ENCODE data around the gene TXNL1. TPM values are rescaled to one million over a fixed set of nuclear protein-coding genes. Genes with fewer than 3 reads are reported as not detected.

Gene TXNL1
- total and polyA plus RNA-seq, 2 of the 13 experiments (the other 11 are each of a cell fraction or from before 2014, with no cell fraction given): 41.9 to 73.1 TPM

GRCh38 chr18:56560992-56561391, 77.4 kb downstream of the TXNL1 start:
- POLR2A ChIA-PET: no interaction called here
- BruUV-seq (replicated peaks): no TSS peak
- WGBS (ENCODE audit: low lambda C conversion rate): 0% methylated on average over 2 of the region's 2 CpGs
- Histone ChIP-seq H3K4me1 (ENCODE audit: insufficient read depth, low read length) (peaks cover 12% of the 10 kb centered on the region), H2AFZ (ENCODE audit: low read length) (no peak overlapping the region), H3K79me2 (ENCODE audit: insufficient read depth, low read length) (no peaks in the 10 kb centered on the region), H3K36me3 (replicated peaks in 1 of 2; ENCODE audit: control insufficient read depth in 1 of 2, insufficient read depth in 2 of 2, low read length in 2 of 2) (no peaks in the 10 kb centered on the region), H3K9ac (ENCODE audit: insufficient read depth, low read depth, low read length) (no peak overlapping the region), H3K27ac (ENCODE audit: extremely low read length, insufficient read depth, low read length) (no peak overlapping the region), H3K9me3 (ENCODE audit: low read length) (no peaks in the 10 kb centered on the region), H3K4me3 (replicated peaks in 1 of 3; ENCODE audit: insufficient read depth in 1 of 3, low read depth in 2 of 3, low read length in 3 of 3) (no peak overlapping the region), H3K27me3 (ENCODE audit: control insufficient read depth in 1 of 2, insufficient read depth in 2 of 2, low read length in 2 of 2) (no peaks in the 10 kb centered on the region), H4K20me1 (ENCODE audit: insufficient read depth, low read length) (no peaks in the 10 kb centered on the region), H3K4me2 (ENCODE audit: low read depth, low read length) (no peak overlapping the region)
- FAIRE-seq (no peak), DNase-seq (ENCODE audit: low spot score) (no peak), ATAC-seq (no peak)
- in situ Hi-C loops (cut with HindIII; ENCODE audit: extremely low pct_ligation_motif_present, low pct_unique_long_range_greater_than_20kb) (no loop called here), intact Hi-C loops (cut with micrococcal nuclease; ENCODE audit: unreplicated experiment) (no loop called here)
- CTCF ChIA-PET (ENCODE audit: low intra/inter-chr PET ratio, low total read pairs): no interaction called here
- TF ChIP-seq ZNF704 (CRISPR knock-in tag; IDR thresholded peaks at IDR 0.05; ENCODE audit: borderline replicate concordance) (no peak), PATZ1 (CRISPR knock-in tag; IDR thresholded peaks at IDR 0.05) (no peak), HOMEZ (CRISPR knock-in tag; IDR thresholded peaks at IDR 0.05; ENCODE audit: low read depth) (no peak), RXRA (CRISPR knock-in tag; IDR thresholded peaks at IDR 0.05) (no peak), SAFB2 (CRISPR knock-in tag; IDR thresholded peaks at IDR 0.05; ENCODE audit: borderline replicate concordance, low read depth) (no peak), ZNF251 (CRISPR knock-in tag; IDR thresholded peaks at IDR 0.05) (no peak), ZBTB38 (CRISPR knock-in tag; IDR thresholded peaks at IDR 0.05) (no peak), THRA (CRISPR knock-in tag; IDR thresholded peaks at IDR 0.05; ENCODE audit: borderline replicate concordance) (no peak), TRAFD1 (CRISPR knock-in tag; IDR thresholded peaks at IDR 0.05; ENCODE audit: borderline replicate concordance) (no peak), TCF7 (IDR thresholded peaks at IDR 0.05; ENCODE audit: low read depth) (no peak), NFE2L1 (CRISPR knock-in tag; IDR thresholded peaks at IDR 0.05; ENCODE audit: borderline replicate concordance) (no peak), ELF3 (CRISPR knock-in tag; IDR thresholded peaks at IDR 0.05) (no peak)

Measured in HepG2 (cell line).